Stimulated activated CD8-positive, alpha-beta memory T cell treated with anti-CD3 and anti-CD28 coated beads, Interleukin-7, amount 100 ng/mL, for 4 hours (primary cell): Measurements from ENCODE around the gene DHX36.

Source experiments
- DNase-seq, 2 donors: peaks; one replicate each; pipeline ENCODE4 v3.0.0-alpha.2; 2020; ENCODE audit warnings: low read depth in 2 of 2

DHX36 gene

GRCh38 chr3:154224866-154225265 is 99.4 kb downstream of the DHX36 start:
- DNase-seq, result no peak

- no peak for DNase-seq
Observed at GRCh38 chr3:154224366-154224765, 99.9 kb downstream of the DHX36 start.

- no peak for DNase-seq
Observed at GRCh38 chr3:154223519-154223918, 100.8 kb downstream of the DHX36 start.
